SK-N-SH (cell line): ENCODE data around the gene THAP7. TPM values are rescaled to one million over a fixed set of nuclear protein-coding genes. Genes with fewer than 3 reads are reported as not detected.

Experiments used
- CTCF ChIA-PET: fragments of 300-600, 350-600 bp; formaldehyde crosslinking; extraction: SDS; loops from one replicate; lab custom pipeline; 2021; lab: Yijun Ruan, JAX
- POLR2A ChIA-PET: fragments of 350-600 bp; sonication (Branson Sonifier 250); formaldehyde crosslinking; extraction: SDS; loops from one replicate; lab custom pipeline; 2020; ENCODE audit warnings: antibody characterized with exemption, inconsistent platforms; lab: Yijun Ruan, JAX
- DNase-seq: peaks from one replicate; pipeline ENCODE4 v3.0.0; 2012
- H2AFZ ChIP-seq: fragments of 200-600 bp; sonication (generic); 2 replicates; pipeline ENCODE4 v1.8.1; 2016; ENCODE audit warnings: antibody characterized with exemption, mild to moderate bottlenecking, low read depth
- H3F3A ChIP-seq: fragments of 200-600 bp; sonication (generic); replicated peaks from 2 replicates; pipeline ENCODE3; 2016; ENCODE audit warnings: antibody characterized with exemption, mild to moderate bottlenecking; ENCODE audit not compliant: insufficient read depth
- H3K27ac ChIP-seq, 2 experiments: fragments of 200-500 bp in 1 of 2; fragments of 200-600 bp in 1 of 2; sonication (Bioruptor generic) in 1 of 2; sonication (generic), shearing (Covaris generic) in 1 of 2; 2 replicates each; pipeline versions ENCODE4 v1.5.1 to v1.6.1; 2014 to 2016; ENCODE audit warnings: low read depth in 2 of 2, inconsistent platforms in 1 of 2, low read length in 1 of 2, mild to moderate bottlenecking in 1 of 2, mixed read lengths in 1 of 2
- H3K27me3 ChIP-seq: fragments of 200-600 bp; sonication (generic), shearing (Covaris generic); 2 replicates; pipeline ENCODE4 v1.6.1; 2016; ENCODE audit warnings: mixed run types; ENCODE audit not compliant: insufficient read depth
- H3K36me3 ChIP-seq, 2 experiments: fragments of 200-500 bp in 1 of 2; fragments of 200-600 bp in 1 of 2; sonication (Bioruptor generic) in 1 of 2; sonication (generic) in 1 of 2; replicated peaks in 1 of 2; 2 replicates each; pipeline versions ENCODE3 to v1.5.1; 2014 to 2016; ENCODE audit warnings: low read length in 1 of 2, mild to moderate bottlenecking in 1 of 2; ENCODE audit not compliant: insufficient read depth in 2 of 2, control insufficient read depth in 1 of 2
- H3K4me1 ChIP-seq, 2 experiments: fragments of 200-500 bp in 1 of 2; fragments of 200-600 bp in 1 of 2; sonication (Bioruptor generic) in 1 of 2; sonication (generic), shearing (Covaris generic) in 1 of 2; 2 replicates each; pipeline versions ENCODE4 v1.5.1 to v1.6.1; 2014 to 2016; ENCODE audit warnings: low read depth in 1 of 2, low read length in 1 of 2, mixed run types in 1 of 2; ENCODE audit not compliant: insufficient read depth in 2 of 2, control insufficient read depth in 1 of 2
- H3K4me2 ChIP-seq: fragments of 200-600 bp; sonication (generic), shearing (Covaris generic); 2 replicates; pipeline ENCODE4 v1.6.1; 2017; ENCODE audit warnings: mixed run types
- H3K4me3 ChIP-seq, 2 experiments: fragments of 200-500 bp in 1 of 2; fragments of 200-600 bp in 1 of 2; sonication (Bioruptor generic) in 1 of 2; sonication (generic), shearing (Covaris generic) in 1 of 2; 2 replicates each; pipeline versions ENCODE4 v1.5.1 to v1.8.1; 2014 to 2016; ENCODE audit warnings: low read depth in 2 of 2, inconsistent platforms in 1 of 2, low read length in 1 of 2, mild to moderate bottlenecking in 1 of 2, mixed read lengths in 1 of 2, moderate library complexity in 1 of 2
- H3K79me2 ChIP-seq: fragments of 200-600 bp; sonication (generic); 2 replicates; pipeline ENCODE4 v1.8.1; 2017; ENCODE audit warnings: mild to moderate bottlenecking; ENCODE audit not compliant: insufficient read depth
- H3K9ac ChIP-seq: fragments of 200-600 bp; sonication (generic); 2 replicates; pipeline ENCODE4 v1.6.1; 2017; ENCODE audit warnings: mixed run types
- H3K9me2 ChIP-seq: fragments of 200-600 bp; sonication (generic); 2 replicates; pipeline ENCODE4 v1.6.1; 2017; ENCODE audit warnings: mixed run types
- H3K9me3 ChIP-seq: fragments of 200-600 bp; sonication (generic); 2 replicates; pipeline ENCODE4 v1.6.1; 2017; ENCODE audit warnings: mixed run types, mild to moderate bottlenecking, moderate library complexity
- H4K20me1 ChIP-seq: fragments of 200-600 bp; sonication (generic); 2 replicates; pipeline ENCODE4 v1.6.1; 2017; ENCODE audit warnings: mild to moderate bottlenecking, mixed run types; ENCODE audit not compliant: insufficient read depth
- CHD2 ChIP-seq: fragments of 150-350 bp; IDR thresholded peaks from 2 replicates; pipeline ENCODE4 v1.6.1; 2018; ENCODE audit warnings: low read length; ENCODE audit not compliant: partially characterized antibody
- CTCF ChIP-seq: fragments of 200-600 bp; sonication (generic); IDR thresholded peaks from 2 replicates; pipeline ENCODE4 v1.6.1; 2017; ENCODE audit warnings: antibody characterized with exemption, mild to moderate bottlenecking, moderate library complexity
- FOSL2 ChIP-seq: IDR thresholded peaks from 2 replicates; pipeline ENCODE4 v1.4.0; 2012; ENCODE audit warnings: low read depth, mild to moderate bottlenecking, moderate library complexity, borderline replicate concordance
- FOXJ3 ChIP-seq: sonication (generic); formaldehyde crosslinking; IDR thresholded peaks from 2 replicates; pipeline ENCODE4 v1.5.1; 2020; ENCODE audit warnings: mild to moderate bottlenecking, missing genetic modification reagents
- GABPA ChIP-seq: IDR thresholded peaks from 2 replicates; pipeline ENCODE4 v1.4.0; 2012; ENCODE audit warnings: low read depth, mild to moderate bottlenecking
- GATA2 ChIP-seq: sonication (generic); formaldehyde crosslinking; IDR thresholded peaks from 2 replicates; pipeline ENCODE4 v1.5.0; 2020; ENCODE audit warnings: mild to moderate bottlenecking, missing genetic modification reagents
- JUND ChIP-seq: IDR thresholded peaks from 2 replicates; pipeline ENCODE4 v1.4.0; 2012
- MXI1 ChIP-seq: IDR thresholded peaks from 2 replicates; pipeline ENCODE4 v1.6.1; 2012; ENCODE audit warnings: mild to moderate bottlenecking, low read depth, low read length, improper control_type of control experiment
- NFIC ChIP-seq: IDR thresholded peaks from 2 replicates; pipeline ENCODE4 v1.4.0; 2012; ENCODE audit warnings: borderline replicate concordance
- NRF1 ChIP-seq: IDR thresholded peaks from 2 replicates; pipeline ENCODE4 v1.6.1; 2012; ENCODE audit warnings: low read depth, mild to moderate bottlenecking, low read length
- POLR2AphosphoS5 ChIP-seq: IDR thresholded peaks from 2 replicates; pipeline ENCODE4 v1.6.1; 2012; ENCODE audit warnings: low read depth, low read length
- RAD21 ChIP-seq: IDR thresholded peaks from 2 replicates; pipeline ENCODE4 v1.6.1; 2012; ENCODE audit warnings: mild to moderate bottlenecking, low read length
- RFX5 ChIP-seq: IDR thresholded peaks from 2 replicates; pipeline ENCODE4 v1.6.1; 2012; ENCODE audit warnings: mild to moderate bottlenecking, improper control_type of control experiment, low read length
- RXRA ChIP-seq: IDR thresholded peaks from 2 replicates; pipeline ENCODE4 v1.4.0; 2012; ENCODE audit warnings: low read depth, mild to moderate bottlenecking, borderline replicate concordance
- SIN3A ChIP-seq: IDR thresholded peaks from 2 replicates; pipeline ENCODE4 v1.6.1; 2012; ENCODE audit warnings: low read depth, mild to moderate bottlenecking, low read length, moderate library complexity, borderline replicate concordance
- USF1 ChIP-seq: IDR thresholded peaks from 2 replicates; pipeline ENCODE4 v1.4.0; 2012; ENCODE audit warnings: low read depth, borderline replicate concordance
- YY1 ChIP-seq: IDR thresholded peaks from 2 replicates; pipeline ENCODE4 v1.4.0; 2012; ENCODE audit warnings: low read depth, mild to moderate bottlenecking
- WGBS: methylation state at CpG from one replicate; pipeline ENCODE4 v1.1.6; 2017; ENCODE audit warnings: low lambda C conversion rate; 5-methylcytosine and 5-hydroxymethylcytosine counted together
- polyA plus RNA-seq, 3 experiments: library from polyadenylated mRNA; depleted of rRNA; stranded (reverse); fragments of >200 nt; gene quantifications; 2 replicates each; pipeline ENCODE4 v1.2.3, GENCODE V29; 2012
- TF ChIP-seq, protein P1 (sequence below): IDR thresholded peaks from 2 replicates; pipeline ENCODE4 v1.4.0; 2012; ENCODE audit warnings: low read depth, borderline replicate concordance
- TF ChIP-seq, protein P2 (sequence below): IDR thresholded peaks from 2 replicates; pipeline ENCODE4 v1.4.0; 2012; ENCODE audit warnings: low read depth

THAP7 gene
- polyA plus RNA-seq, 1 of the 3 experiments (the other 2 are of a cell fraction): 32.0 TPM

DNA sequence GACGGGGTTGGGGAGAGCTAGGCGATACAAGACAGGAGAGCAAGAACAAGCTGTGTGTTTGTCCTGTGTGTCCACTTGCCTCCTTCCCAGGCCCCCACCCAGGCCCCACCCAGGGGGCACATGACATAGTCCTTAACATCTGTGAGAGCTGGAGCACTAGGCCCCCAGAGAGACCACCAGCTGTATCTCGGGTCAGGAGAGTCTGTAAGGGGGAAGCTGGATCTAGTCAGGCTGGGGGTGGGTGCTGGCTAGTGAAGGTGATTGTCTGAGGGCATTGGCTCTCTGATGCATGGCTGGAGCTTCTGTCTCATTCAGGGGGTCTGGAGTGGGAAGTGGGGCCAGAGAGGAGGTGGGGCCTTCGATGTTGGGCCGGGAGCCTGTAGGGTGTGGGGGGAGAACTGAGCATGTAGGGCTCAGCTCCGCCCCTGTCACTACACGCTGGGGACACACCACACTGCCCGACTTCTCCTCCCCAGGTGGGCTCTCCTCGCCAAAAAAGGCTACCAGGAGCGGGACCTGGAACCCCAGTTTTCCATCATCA is 13.6 kb upstream of the THAP7 start:
- Histone ChIP-seq H3K27me3 (no peaks in the 10 kb centered on the region), H3K27ac (peak overlapping the region; percentile 71 to 97; a peak in 3 of 4 replicates), H3K4me1 (peaks cover 15 to 49% of the 10 kb centered on the region in 2 experiments; a peak in 3 of 4 replicates), H3K79me2 (peaks cover 7% of the 10 kb centered on the region; the same call in 1 of the 2 replicates)
- CTCF ChIA-PET: interaction anchor here (1.1 to 1.3 kb wide), 3 partner anchors 87 to 632 kb away, joined by 3 to 5 read pairs (median 3); no protein-coding TSS in a partner anchor
- POLR2A ChIA-PET: interaction anchor here (1.1 to 4.0 kb wide), 9 partner anchors 12 to 593 kb away, joined by 3 to 34 read pairs (median 5); partner anchors contain the start of genes LRRC74B, LZTR1 and THAP7
- WGBS: 64% methylated on average over 10 of the region's 10 CpGs
- DNase-seq: peak; percentile 49
- TF ChIP-seq NRF1: no peak
- TF ChIP-seq, all 33 proteins: peak for 0
- H4K20me1 ChIP-seq: no peaks in the 10 kb centered on the region
- H2AFZ ChIP-seq: no peak overlapping the region; the same call in 1 of the 2 replicates
- peak overlapping the region; percentile 76 to 78; a peak in 3 of 4 replicates for H3K4me3 ChIP-seq
- H3K9ac ChIP-seq: peak overlapping the region; percentile 42
- peak overlapping the region; percentile 95 for H3K4me2 ChIP-seq
- peaks cover 5% of the 10 kb centered on the region for H3F3A ChIP-seq
- H3K36me3 ChIP-seq: no peaks in the 10 kb centered on the region
- H3K9me3 ChIP-seq: no peaks in the 10 kb centered on the region
- no peaks in the 10 kb centered on the region for H3K9me2 ChIP-seq

- Histone ChIP-seq H3K9me2 (no peaks in the 10 kb centered on the region), H3K79me2 (peaks cover 7% of the 10 kb centered on the region; the same call in 1 of the 2 replicates), H2AFZ (peak within 1 kb of the TSS; percentile 92), H3K9me3 (no peaks in the 10 kb centered on the region), H3K36me3 (no peaks in the 10 kb centered on the region), H3K27me3 (no peaks in the 10 kb centered on the region), H3K4me1 (peaks cover 15 to 45% of the 10 kb centered on the region in 2 experiments; a peak in 3 of 4 replicates), H3K4me2 (peak within 1 kb of the TSS; percentile 95), H3K27ac (peak within 1 kb of the TSS; percentile 71 to 97), H3K9ac (peak within 1 kb of the TSS; percentile 82), H3F3A (peaks cover 5% of the 10 kb centered on the region), H4K20me1 (no peaks in the 10 kb centered on the region), H3K4me3 (peak within 1 kb of the TSS; percentile 76 to 78)
- ChIA-PET POLR2A (interaction anchor here (1.1 to 4.0 kb wide), 9 partner anchors 12 to 592 kb away, joined by 3 to 34 read pairs (median 5); partner anchors contain the start of genes LRRC74B, LZTR1 and THAP7), CTCF (interaction anchor here (0.9 to 1.3 kb wide), 4 partner anchors 87 to 632 kb away, joined by 3 to 5 read pairs (median 3); no protein-coding TSS in a partner anchor)
- 8% methylated on average over 11 of the region's 12 CpGs for WGBS
- peak; percentile 84 for DNase-seq
- TF ChIP-seq SIN3A: no peak
- TF ChIP-seq GABPA: no peak
- TF ChIP-seq, protein P1, sequence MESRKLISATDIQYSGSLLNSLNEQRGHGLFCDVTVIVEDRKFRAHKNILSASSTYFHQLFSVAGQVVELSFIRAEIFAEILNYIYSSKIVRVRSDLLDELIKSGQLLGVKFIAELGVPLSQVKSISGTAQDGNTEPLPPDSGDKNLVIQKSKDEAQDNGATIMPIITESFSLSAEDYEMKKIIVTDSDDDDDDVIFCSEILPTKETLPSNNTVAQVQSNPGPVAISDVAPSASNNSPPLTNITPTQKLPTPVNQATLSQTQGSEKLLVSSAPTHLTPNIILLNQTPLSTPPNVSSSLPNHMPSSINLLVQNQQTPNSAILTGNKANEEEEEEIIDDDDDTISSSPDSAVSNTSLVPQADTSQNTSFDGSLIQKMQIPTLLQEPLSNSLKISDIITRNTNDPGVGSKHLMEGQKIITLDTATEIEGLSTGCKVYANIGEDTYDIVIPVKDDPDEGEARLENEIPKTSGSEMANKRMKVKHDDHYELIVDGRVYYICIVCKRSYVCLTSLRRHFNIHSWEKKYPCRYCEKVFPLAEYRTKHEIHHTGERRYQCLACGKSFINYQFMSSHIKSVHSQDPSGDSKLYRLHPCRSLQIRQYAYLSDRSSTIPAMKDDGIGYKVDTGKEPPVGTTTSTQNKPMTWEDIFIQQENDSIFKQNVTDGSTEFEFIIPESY: no peak
- TF ChIP-seq, protein P2, sequence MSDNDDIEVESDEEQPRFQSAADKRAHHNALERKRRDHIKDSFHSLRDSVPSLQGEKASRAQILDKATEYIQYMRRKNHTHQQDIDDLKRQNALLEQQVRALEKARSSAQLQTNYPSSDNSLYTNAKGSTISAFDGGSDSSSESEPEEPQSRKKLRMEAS: peak; percentile 52
- no peak for TF ChIP-seq CHD2
- TF ChIP-seq GATA2 (CRISPR knock-in tag): peak; percentile 87
- no peak for TF ChIP-seq USF1
- TF ChIP-seq FOXJ3 (CRISPR knock-in tag): peak; percentile 86
- TF ChIP-seq JUND: no peak; the same call in 1 of the 2 replicates
- no peak; the same call in 1 of the 2 replicates for TF ChIP-seq FOSL2
- TF ChIP-seq RAD21: peak; percentile 17; the same call in 1 of the 2 replicates
- no peak for TF ChIP-seq NFIC
- TF ChIP-seq POLR2AphosphoS5: no peak
- no peak for TF ChIP-seq RFX5
- TF ChIP-seq CTCF: no peak
- no peak for TF ChIP-seq MXI1
- TF ChIP-seq YY1: no peak
- TF ChIP-seq RXRA: no peak
Observed at GRCh38 chr22:21014726-21015465, 13.0 kb upstream of the THAP7 start, which contains the start of gene P2RX6. Gene P2RX6 (plus strand): TSS chr22:21015165. CDS start chr22:21015175, 10 bp downstream.
